Thoracic aorta (tissue), 2 donors: ENCODE measurements around the gene ATP5F1C. TPM values are rescaled to one million over a fixed set of nuclear protein-coding genes. Genes with fewer than 3 reads are reported as not detected.
A peak's percentile ranks its signal among the peaks of the same experiment; 100 is the strongest.
"Not testable (repeated sequence)": the region's sequence is repeated elsewhere in the genome, so short reads cannot be mapped to it uniquely, and the experiment has no call there.

Source experiments
- ATAC-seq: fragments of 150-250 bp; one replicate; pipeline ENCODE4 v1.8.0; 2017; ENCODE audit warnings: low read depth; ENCODE audit not compliant: insufficient number of reproducible peaks, low FRiP score
- DNase-seq: peaks from one replicate; pipeline ENCODE4 v3.0.0-alpha.2; 2020; ENCODE audit warnings: low spot score
- H3K27ac ChIP-seq, 2 donors: fragments of 200-600 bp; sonication (generic); 1 replicate in 1 of 2; 2 replicates in 1 of 2; pipeline ENCODE4 v1.5.1; 2016; ENCODE audit warnings: mild to moderate bottlenecking in 2 of 2, moderate library complexity in 2 of 2
- H3K27me3 ChIP-seq: fragments of 200-600 bp; sonication (generic); replicated peaks from 2 replicates; pipeline ENCODE4 v1.6.0; 2016; ENCODE audit warnings: mild to moderate bottlenecking; ENCODE audit not compliant: insufficient read depth
- H3K36me3 ChIP-seq: fragments of 200-600 bp; sonication (generic); one replicate; pipeline ENCODE4 v1.5.1; 2016
- H3K4me1 ChIP-seq, 2 donors: fragments of 200-600 bp; sonication (generic); 1 replicate in 1 of 2; 2 replicates in 1 of 2; pipeline versions ENCODE4 v1.5.1 to v1.6.0; 2016; ENCODE audit warnings: low read depth in 2 of 2, mild to moderate bottlenecking in 1 of 2; ENCODE audit not compliant: control insufficient read depth in 1 of 2
- H3K4me3 ChIP-seq: fragments of 200-600 bp; sonication (generic); 2 replicates; pipeline ENCODE4 v1.5.1; 2016; ENCODE audit warnings: mild to moderate bottlenecking
- H3K9me3 ChIP-seq: fragments of 200-600 bp; sonication (generic); 2 replicates; pipeline ENCODE4 v1.5.1; 2016
- total RNA-seq, 2 donors: library from RNA; depleted of rRNA; stranded (reverse); fragments of >200 nt; gene quantifications; one replicate each; pipeline versions ENCODE4 v1.1.0 to v1.2.3, GENCODE V29; 2016
- TF ChIP-seq, protein P1 (sequence below): fragments of 200-600 bp; sonication (generic); IDR thresholded peaks from one replicate; pipeline ENCODE4 v1.5.1; 2019; ENCODE audit warnings: antibody characterized with exemption

ATP5F1C gene
- 100 to 1,000 TPM; 128 to 168 TPM for total RNA-seq

DNA sequence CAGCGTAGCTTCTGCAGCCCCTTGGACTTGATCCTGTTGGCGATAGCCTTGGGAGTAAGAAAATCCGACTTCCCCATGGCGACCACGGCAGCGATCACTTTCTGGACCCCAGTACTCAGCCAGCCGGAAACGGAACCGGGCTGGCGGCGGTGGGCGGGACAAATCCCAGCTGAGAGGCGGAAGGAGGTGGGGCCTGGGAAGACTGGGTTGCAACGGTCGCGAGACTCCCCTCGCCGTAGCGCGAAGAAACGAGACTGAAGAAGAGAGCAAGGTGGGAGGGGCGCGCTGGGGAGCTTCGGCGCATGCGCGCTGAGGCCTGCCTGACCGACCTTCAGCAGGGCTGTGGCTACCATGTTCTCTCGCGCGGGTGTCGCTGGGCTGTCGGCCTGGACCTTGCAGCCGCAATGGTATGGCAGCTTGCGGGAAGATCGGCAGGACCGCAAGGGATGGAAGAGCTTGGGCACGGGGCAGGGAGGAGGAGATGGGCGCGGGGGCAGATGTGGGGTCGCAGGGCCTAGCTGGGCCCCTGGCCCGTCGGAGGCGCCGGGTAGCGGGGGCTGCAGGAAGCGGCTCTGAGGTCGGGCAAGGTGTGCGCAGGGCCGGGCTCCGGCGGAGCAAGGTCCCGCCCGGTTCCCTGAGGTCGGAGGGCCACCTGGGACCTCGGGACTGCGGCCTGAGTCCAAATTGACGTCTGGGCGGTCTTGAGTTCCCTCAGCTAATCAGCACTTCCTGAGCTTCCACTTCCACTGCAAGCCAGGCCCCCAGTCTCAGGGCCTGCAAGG is at the start of gene ATP5F1C, which contains the start of gene KIN:
ATP5F1C (plus strand) TSS at position 321 of the 782 bp plus-strand sequence; CDS start at position 352, 31 bp downstream.
KIN (minus strand) TSS at position 137 of the 782 bp plus-strand sequence; CDS start at position 77, 60 bp downstream.
- peak within 1 kb of the TSS; percentile 55 to 60 for H3K27ac ChIP-seq
- ATAC-seq = peak; percentile 99
- H3K4me3 ChIP-seq = peak within 1 kb of the TSS; percentile 86
- no peaks in the 10 kb centered on the region for H3K9me3 ChIP-seq
- H3K27me3 ChIP-seq = no peaks in the 10 kb centered on the region
- DNase-seq = peak; percentile 94
- H3K4me1 ChIP-seq = peaks cover 26 to 42% of the 10 kb centered on the region in 2 donors
- TF ChIP-seq, protein P1, sequence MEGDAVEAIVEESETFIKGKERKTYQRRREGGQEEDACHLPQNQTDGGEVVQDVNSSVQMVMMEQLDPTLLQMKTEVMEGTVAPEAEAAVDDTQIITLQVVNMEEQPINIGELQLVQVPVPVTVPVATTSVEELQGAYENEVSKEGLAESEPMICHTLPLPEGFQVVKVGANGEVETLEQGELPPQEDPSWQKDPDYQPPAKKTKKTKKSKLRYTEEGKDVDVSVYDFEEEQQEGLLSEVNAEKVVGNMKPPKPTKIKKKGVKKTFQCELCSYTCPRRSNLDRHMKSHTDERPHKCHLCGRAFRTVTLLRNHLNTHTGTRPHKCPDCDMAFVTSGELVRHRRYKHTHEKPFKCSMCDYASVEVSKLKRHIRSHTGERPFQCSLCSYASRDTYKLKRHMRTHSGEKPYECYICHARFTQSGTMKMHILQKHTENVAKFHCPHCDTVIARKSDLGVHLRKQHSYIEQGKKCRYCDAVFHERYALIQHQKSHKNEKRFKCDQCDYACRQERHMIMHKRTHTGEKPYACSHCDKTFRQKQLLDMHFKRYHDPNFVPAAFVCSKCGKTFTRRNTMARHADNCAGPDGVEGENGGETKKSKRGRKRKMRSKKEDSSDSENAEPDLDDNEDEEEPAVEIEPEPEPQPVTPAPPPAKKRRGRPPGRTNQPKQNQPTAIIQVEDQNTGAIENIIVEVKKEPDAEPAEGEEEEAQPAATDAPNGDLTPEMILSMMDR = no peak
- H3K36me3 ChIP-seq = no peaks in the 10 kb centered on the region

DNA sequence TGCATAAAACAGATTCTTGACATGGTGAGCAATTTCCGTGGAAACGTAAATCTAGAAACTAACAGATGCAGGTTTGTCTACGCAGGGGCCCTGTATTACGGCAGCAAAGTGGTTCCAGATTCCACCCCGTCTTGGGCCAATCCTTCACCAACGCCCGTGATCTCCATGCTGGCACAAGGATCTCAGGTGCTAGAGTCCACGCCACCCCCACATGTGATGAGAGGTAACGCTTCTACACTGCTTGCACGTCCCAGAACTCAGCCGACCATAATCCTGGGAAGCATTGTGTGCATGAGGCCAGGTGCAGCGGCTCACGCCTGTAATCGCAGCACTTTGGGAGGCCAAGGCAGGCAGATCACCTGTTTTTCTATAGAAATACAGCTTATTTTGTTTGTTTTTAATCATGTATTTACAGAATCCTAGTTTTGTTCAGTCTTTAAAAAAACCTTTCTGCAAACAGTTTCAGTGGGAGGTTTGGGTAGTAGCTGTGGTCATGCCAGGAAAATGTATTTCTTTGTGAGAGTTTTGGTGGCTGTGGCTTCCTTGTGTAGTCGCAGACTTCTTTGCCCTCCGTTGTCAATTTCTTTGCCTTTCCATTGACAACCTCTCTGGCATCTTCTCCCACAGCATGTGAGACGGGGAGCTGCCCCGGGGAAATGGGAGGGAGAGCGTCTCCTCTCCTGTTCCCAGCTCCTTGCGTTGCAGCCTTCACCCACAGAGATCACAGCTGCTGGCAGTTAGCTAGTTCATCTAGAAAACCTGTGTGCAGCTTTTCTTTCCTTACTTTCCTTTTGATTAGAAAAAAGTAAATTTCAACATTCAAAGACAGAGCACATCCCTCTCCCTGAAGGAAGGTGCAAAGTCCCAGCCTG is 49.2 kb upstream of the ATP5F1C start:
- no peaks in the 10 kb centered on the region for H3K9me3 ChIP-seq
- no peaks in the 10 kb centered on the region for H3K4me1 ChIP-seq
- no peaks in the 10 kb centered on the region for H3K27me3 ChIP-seq
- no peak overlapping the region for H3K27ac ChIP-seq
- TF ChIP-seq, protein P1 = no peak
- H3K4me3 ChIP-seq = no peak overlapping the region
- H3K36me3 ChIP-seq = no peaks in the 10 kb centered on the region
- DNase-seq = no peak
- no peak for ATAC-seq

DNA sequence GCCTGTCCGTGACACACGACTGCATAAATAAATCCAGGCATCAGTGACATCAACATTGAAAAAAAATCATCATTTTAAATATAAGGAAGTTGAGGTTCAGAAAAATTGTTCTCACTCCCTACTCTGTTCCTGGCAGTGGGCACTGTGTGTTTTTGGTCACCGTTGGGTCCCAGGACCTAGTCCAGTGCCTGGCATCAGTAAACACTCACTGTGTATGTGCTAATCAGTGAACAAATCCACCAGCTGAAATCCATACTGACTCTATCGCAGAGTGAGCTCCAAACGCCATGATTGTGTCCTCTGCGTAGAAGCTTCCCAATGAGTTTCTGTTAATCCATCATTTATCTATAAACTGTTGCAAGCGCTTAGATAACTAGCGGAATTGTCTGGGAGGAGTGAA is 43.7 kb upstream of the ATP5F1C start:
- TF ChIP-seq, protein P1 = no peak
- Histone ChIP-seq H3K27me3 (no peaks in the 10 kb centered on the region), H3K36me3 (no peaks in the 10 kb centered on the region), H3K4me1 (no peaks in the 10 kb centered on the region), H3K27ac (no peak overlapping the region), H3K4me3 (no peak overlapping the region), H3K9me3 (no peaks in the 10 kb centered on the region)
- DNase-seq = no peak
- ATAC-seq = no peak

DNA sequence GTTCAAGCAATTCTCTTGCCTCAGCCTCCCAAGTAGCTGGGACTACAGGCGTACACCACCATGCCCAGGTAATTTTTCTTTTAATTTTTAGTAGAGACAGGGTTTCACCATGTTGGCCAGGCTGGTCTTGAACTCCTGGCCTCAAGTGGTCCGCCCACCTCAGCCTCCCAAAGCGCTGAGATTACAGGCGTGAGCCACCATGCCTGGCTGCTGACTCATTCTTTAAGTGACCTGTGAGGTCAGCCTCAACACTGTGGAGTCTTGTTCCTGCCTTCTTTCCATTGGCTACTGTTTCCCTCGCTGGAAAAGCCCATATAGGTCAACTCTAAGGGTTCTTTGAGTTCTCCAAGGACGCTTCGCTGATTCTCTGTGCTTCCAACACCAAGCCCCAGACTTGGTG is 39.3 kb upstream of the ATP5F1C start:
- not testable (repeated sequence) for H3K9me3 ChIP-seq, ATAC-seq, H3K27ac ChIP-seq, H3K4me3 ChIP-seq, H3K4me1 ChIP-seq, DNase-seq, H3K27me3 ChIP-seq
- H3K36me3 ChIP-seq = peaks cover 15% of the 10 kb centered on the region

DNA sequence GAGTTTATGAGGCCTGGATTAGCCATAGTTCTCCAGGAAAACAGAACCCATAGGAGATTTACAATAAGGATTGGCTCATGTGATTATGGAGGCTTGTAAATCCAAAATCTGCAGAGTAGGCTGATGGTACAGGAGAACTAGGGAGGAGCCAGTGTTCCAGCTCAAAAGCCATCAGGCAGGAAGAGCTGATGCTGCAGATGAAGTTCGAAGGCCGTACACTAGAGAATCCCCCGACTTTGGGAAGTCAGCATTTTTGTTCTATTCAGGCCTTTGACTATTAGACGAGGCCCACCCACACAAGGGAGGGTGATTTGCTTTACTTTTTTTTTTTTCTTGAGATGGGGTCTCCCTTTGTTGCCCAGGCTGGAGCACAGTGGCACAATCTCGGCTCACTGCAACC is 37.8 kb upstream of the ATP5F1C start:
- no peaks in the 10 kb centered on the region for H3K27me3 ChIP-seq
- H3K4me1 ChIP-seq = no peaks in the 10 kb centered on the region
- no peaks in the 10 kb centered on the region for H3K9me3 ChIP-seq
- H3K4me3 ChIP-seq = no peak overlapping the region
- TF ChIP-seq, protein P1 = no peak
- DNase-seq = no peak
- H3K36me3 ChIP-seq = peaks cover 27% of the 10 kb centered on the region
- no peak for ATAC-seq
- no peak overlapping the region for H3K27ac ChIP-seq
